ENCODE data around the gene PLRG1. TPM values are rescaled to one million over a fixed set of nuclear protein-coding genes. Genes with fewer than 3 reads are reported as not detected.

Gene PLRG1
- total RNA-seq, 1 experiment from 2014 or later = 121 TPM

DNA sequence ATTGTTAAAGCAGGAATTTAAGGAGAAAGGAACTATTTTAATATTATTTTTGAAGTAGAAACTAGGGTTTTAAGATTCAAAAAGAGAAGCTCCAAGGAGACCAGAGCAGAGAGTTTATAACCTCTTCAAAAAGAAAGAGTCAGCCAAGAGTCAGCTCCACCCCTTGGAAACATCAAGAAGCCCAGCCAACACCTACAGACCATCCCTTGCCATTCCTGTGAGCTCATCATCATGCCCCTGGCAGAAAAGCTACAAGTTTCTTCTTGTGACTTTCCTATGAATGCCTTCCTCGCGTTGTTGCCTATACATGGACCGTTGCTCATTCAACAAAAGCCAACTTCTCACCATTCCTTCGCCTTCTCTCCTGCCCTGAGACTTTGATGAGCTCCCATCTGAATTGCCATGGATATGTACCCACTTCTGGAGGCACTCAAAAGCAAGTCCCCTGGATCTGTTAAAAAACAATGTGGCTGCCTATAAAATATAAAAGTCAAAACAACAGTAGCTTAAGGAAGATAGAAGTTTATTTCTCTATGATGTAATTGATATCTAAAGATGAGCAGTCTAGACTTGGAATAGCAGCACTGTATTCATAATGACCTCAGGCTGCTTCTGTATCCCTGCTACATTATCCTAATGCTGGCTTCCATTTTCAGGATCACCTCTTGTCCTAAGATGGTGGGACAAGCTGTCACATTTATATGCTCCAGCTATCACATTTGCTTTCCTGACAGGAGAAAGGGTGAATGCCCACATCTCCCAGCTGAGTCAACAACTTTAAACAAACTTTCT, 20.3 kb downstream of the PLRG1 start:
- no peak for DNase-seq (ENCODE audit: low spot score)
- in situ Hi-C loops (cut with HindIII; ENCODE audit: low sequenced_read_pairs) = no loop called here

DNA sequence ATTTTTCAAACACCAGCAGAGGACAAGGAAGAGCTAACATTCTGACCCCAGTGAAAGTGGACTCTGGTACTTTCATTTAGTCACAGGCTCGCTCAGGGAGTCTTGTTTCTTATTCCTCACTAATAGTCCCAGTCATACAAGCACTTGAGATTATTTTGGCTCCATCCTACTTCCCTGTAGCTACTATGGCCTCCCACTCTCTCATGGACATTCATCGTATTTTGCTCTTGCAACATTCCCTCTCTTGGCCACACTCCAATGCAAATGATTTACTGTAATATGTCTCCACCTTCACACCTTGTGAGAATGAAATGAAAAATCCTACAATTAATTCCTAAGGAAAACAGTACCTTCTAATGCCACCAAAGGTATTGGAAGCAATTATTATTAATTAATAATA, 21.3 kb downstream of the PLRG1 start:
- in situ Hi-C loops (cut with HindIII; ENCODE audit: low sequenced_read_pairs) = no loop called here
- no peak for DNase-seq (ENCODE audit: low spot score)

DNA sequence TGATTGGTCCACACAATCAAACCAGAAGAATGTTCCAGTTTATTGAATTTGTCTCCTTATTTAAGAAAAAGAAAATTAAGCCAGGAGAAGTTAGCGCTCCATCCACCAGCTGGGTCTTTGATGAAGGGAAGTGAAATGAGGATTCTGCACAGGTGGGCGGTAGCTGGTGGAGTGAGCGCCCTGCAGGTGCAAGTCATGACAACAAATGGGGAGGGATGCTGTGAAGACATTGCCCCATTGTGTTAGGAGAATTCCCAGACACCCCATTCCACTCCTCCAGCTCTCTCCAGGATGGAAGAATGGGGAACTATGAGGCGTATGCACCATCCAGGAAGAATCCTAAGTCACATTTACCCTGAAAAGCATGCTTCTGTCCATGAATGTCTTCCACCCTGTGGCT, 22.9 kb downstream of the PLRG1 start:
- DNase-seq (ENCODE audit: low spot score) = no peak
- in situ Hi-C loops (cut with HindIII; ENCODE audit: low sequenced_read_pairs) = no loop called here

DNA sequence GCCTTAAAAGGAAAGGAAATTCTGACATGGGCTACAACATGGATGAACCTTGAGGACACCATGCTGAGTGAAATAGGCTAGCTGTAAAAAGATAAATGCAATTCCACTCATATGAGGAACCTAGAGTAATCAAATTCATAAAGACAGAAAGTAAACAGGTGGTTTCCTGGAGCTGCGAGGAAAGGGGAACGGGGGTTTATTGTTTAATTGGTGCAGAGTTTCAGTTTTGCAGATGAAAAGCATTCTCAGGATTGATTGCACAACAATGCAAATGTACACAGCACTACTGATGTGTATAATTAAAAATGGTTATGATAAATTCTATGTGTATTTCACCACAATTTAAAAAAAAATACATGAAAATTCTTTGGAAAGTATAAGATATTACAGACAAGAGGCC, 24.0 kb downstream of the PLRG1 start:
- DNase-seq (ENCODE audit: low spot score) = no peak
- in situ Hi-C loops (cut with HindIII; ENCODE audit: low sequenced_read_pairs) = no loop called here

DNA sequence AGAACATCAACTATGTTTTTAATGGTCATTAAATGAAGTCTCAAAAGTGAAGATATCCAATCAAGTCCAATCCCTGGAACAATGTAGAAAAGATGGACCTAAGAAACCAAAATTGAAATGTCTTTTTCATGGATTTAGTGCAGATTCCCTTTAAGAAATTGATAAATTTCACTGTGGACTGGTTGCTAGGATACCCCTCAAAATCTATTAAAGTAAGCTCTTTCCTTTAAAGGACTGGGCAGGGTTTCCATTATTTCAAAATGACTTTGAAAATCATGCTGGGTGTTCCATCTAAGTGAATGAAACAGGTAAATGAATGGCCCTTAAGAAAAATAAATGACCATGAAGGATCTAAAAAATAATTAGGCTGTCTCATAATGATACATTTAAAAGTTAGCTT, 28.6 kb downstream of the PLRG1 start:
- DNase-seq (ENCODE audit: low spot score) = no peak
- in situ Hi-C loops (cut with HindIII; ENCODE audit: low sequenced_read_pairs) = no loop called here

DNA sequence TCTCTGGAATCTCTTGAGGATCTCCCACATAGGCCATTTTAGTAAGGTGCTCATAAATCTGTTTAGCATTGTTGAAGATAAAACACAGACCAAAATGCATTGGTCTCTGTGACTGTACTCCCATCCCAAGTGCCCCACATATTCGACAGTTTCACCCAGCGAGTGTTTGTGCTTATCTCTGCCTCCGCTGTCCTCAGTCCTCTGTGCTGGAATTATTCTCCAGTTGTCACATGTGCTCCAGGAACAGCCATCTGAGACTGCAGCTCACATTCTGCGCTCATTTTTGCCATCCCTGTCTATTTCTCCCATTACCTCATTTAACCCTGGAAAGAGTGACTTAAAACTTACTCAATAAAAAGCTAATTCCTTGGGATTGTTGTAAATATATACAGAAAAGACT, 31.0 kb downstream of the PLRG1 start:
- in situ Hi-C loops (cut with HindIII; ENCODE audit: low sequenced_read_pairs) = no loop called here
- no peak for DNase-seq (ENCODE audit: low spot score)

DNA sequence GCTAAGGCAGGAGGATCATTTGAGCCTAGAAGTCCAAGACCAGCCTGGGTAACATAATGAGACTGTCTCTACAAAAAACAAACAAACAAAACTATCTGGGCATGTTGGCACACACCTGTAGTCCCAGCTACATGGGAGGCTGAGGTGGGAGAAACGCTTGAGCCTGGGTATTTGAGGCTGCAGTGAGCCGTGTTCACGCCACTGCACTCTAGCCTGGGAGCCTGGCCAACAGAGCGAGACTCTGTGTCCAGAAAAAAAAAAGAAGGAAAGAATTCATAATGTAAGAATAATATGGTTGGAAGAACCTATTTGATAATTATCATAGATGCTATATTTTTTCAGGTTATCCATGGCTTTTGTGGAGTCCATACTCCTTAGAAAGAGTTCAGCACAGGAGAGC, 32.6 kb downstream of the PLRG1 start:
- in situ Hi-C loops (cut with HindIII; ENCODE audit: low sequenced_read_pairs) = no loop called here
- no peak for DNase-seq (ENCODE audit: low spot score)

DNA sequence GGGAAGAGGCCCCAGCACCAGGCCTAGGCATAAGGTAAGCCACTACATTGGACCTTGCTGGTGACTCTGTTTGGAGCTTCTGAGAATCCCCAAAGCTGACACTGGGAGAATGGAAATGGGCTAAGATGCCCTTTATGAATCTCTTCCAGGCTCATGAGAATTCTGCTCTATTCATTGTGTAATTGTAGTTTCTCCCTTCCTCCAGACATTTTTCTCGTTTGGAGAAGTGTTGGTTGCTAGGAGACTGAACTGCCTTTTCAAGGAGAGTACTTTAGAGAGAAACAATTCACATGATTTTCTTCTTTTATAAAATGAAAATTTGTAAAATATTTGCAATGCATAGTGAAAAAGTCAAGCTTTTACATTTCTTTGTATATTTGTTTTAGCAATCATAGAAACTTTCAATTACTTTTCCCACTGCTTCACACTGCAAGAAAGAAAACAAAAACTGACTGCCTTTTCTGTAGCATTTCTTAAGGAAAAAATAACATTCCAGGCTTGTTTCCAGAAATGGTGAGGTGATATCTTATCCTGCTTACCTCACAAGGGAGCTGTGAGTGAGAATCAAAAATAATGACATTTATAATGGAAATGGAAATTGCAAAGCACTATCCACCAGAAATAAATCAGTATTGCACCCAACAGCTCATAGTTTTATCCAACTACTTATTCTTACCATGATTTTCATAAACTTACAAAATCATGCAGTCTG, 33.7 kb downstream of the PLRG1 start:
- in situ Hi-C loops (cut with HindIII; ENCODE audit: low sequenced_read_pairs) = no loop called here
- no peak for DNase-seq (ENCODE audit: low spot score)

DNA sequence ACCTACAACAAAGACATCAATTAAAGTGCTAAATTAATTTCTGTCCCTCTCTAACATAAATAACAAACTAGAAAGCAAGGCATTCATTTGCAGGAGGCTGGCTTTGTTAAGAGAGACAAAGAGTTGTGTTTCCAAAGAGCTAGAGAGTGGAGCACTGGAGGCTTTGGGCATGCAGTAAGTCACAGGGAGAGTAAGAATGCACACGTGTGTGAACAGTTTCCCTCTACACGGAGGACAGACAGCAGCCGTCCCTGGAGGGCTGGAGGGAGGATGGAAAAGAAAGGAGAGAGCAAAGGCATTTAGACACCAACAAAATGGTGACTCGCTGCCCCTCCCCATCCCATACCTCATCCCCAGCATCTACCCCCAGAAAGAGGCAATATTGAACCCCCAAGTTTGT, 38.2 kb downstream of the PLRG1 start:
- in situ Hi-C loops (cut with HindIII; ENCODE audit: low sequenced_read_pairs) = no loop called here
- no peak for DNase-seq (ENCODE audit: low spot score)

DNA sequence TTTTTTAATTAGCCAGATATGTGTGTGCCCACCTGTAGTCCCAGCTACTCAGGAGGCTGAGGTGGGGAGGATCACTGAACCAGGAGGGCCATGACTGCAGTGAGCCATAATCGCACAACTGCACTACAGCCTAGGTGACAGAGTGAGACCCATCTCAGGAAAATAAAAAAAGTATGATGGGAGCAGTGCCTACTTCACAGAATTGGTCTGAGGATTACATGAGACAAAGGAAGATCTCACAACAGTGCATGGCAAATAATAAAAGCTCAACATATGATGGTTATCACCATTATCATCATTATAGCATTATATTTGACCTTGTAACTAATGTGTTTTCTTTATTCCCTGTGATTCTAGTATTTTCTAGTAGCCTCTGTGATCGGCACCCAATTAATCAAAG, 38.7 kb downstream of the PLRG1 start:
- in situ Hi-C loops (cut with HindIII; ENCODE audit: low sequenced_read_pairs) = no loop called here
- no peak for DNase-seq (ENCODE audit: low spot score)

DNA sequence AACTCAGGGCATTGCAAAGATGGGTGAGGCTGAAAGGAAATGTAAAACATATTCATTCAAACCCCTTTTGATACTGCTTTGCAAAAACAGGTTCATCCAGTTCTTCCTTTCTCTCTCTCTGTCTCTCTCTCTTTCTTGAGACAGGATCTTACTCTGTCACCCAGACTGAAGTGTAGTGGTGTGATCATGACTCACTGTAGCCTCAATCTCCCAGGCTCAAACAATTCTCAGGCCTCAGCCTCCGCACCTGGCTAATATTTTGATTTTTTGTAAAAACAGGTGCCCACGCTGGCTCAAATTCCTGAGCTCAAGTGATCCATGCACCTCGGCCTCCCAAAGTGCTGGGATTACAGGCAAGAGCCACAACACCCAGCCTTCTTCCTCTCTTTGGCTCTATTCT, 43.0 kb downstream of the PLRG1 start:
- in situ Hi-C loops (cut with HindIII; ENCODE audit: low sequenced_read_pairs) = no loop called here
- no peak for DNase-seq (ENCODE audit: low spot score)

DNA sequence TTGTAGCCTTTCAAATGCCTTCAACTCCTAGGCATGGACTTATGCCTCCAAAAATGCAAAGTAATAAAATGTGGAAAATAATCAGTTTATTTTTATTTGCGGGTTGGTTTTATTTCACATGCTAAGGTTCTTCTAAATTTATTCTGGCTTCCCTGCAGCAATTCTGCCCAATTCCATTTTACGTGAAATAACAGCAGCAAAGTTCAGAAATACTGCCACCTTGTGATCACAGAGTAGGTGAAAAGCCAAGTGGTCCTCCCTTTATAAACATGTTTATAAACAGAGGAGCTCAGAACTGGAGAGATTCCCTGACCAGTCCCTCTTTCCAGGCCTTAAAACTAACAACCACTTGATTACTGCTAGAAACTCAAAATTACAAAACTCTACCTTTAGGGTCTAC, 43.9 kb downstream of the PLRG1 start:
- peak; percentile 53 for DNase-seq (ENCODE audit: low spot score)
- in situ Hi-C loops (cut with HindIII; ENCODE audit: low sequenced_read_pairs) = no loop called here

DNA sequence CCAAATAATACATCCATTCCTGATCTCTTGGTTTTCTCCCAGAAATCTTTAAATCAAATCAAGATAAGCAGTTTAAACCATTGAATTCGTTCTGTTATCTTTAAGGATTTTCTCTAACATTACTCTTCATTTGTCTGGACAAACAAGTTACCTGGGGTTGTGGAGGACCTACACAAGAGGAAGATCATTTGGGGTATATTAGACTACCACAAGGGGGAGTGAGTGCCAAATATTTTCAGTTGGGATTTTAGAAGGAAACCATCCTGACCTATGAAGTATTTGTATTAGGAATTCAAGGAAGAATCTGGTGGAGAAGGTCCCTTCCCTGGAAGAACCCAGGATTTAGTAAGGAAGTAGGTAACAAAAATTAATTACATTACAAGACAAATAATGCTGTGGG, 46.6 kb downstream of the PLRG1 start:
- in situ Hi-C loops (cut with HindIII; ENCODE audit: low sequenced_read_pairs) = no loop called here
- peak; percentile 12 for DNase-seq (ENCODE audit: low spot score)

DNA sequence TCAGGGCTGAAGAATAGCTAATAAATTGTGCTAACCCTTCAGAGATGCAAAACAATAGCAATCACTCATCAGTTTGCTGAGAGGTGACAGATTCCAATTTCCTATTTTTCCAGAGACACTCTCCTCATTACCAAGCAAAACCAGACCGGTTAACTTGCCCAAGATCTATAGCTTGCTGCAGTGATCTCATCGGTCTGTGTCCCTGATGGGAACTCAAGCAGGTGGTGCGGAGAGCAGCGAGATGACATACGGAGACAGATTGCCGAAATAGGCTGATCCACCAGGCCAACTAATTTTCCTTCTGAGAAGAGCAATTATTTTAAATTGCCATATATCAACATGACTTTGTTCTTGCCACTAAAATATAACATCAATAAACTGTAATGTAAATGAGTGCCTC, 48.1 kb downstream of the PLRG1 start:
- in situ Hi-C loops (cut with HindIII; ENCODE audit: low sequenced_read_pairs) = no loop called here
- DNase-seq (ENCODE audit: low spot score) = no peak

DNA sequence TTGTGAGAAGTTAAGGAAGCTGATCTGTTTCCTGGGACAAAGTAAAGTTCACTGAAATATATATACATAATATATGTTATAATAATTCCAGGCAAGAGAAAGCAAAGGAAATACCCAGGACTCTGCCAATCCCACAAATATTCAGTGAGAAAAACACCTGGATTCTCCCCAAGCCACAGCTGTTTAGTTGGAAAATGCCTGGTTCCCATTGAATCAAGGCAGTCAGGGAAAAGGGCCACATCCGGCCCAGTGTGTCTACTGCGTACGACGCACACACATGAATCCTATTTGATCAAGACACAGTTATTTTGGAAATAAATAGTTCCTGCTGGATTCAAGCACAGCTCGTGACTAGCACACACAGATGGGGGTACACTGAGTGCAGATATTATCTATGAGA, 52.3 kb downstream of the PLRG1 start:
- DNase-seq (ENCODE audit: low spot score) = no peak
- in situ Hi-C loops (cut with HindIII; ENCODE audit: low sequenced_read_pairs) = no loop called here

DNA sequence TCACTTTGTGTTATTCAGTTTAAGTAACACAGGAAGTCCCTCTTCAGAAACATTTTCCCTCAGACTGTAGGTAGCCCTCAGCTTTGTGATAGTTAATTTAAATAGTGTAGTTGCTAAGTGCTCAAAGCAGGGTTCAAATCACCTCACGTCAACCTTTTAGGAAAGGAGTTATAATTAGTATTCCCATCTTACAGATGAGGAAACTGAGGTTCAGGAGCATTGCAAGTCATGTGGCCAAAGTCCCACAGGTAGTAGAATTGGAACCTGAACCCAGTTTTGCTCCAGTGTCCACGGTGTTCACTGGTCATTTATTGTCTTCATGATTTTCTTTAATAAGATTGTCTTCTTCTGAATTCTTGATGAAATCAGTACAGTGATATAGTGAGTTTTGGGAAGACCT, 54.3 kb downstream of the PLRG1 start:
- in situ Hi-C loops (cut with HindIII; ENCODE audit: low sequenced_read_pairs) = no loop called here
- no peak for DNase-seq (ENCODE audit: low spot score)

DNA sequence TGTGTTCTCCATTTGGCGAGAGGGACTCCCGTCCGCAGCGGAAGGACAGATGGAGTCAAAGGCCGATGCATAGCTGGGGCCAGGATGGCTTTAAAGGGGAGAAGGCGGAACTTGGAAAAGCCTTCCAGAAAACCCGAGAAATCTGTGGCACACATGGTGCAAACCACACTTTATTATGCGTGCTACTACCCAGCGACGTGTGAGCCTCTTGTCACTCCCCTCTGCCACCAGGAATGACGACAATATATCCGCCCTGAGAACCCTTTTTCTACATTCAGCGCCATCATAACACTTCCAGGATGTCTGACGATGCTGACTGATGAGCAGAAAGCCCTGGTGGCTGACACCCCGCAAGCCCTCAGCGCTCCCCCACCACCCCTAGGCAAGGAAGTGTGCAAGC, 57.9 kb downstream of the PLRG1 start:
- in situ Hi-C loops (cut with HindIII; ENCODE audit: low sequenced_read_pairs) = no loop called here
- no peak for DNase-seq (ENCODE audit: low spot score)

DNA sequence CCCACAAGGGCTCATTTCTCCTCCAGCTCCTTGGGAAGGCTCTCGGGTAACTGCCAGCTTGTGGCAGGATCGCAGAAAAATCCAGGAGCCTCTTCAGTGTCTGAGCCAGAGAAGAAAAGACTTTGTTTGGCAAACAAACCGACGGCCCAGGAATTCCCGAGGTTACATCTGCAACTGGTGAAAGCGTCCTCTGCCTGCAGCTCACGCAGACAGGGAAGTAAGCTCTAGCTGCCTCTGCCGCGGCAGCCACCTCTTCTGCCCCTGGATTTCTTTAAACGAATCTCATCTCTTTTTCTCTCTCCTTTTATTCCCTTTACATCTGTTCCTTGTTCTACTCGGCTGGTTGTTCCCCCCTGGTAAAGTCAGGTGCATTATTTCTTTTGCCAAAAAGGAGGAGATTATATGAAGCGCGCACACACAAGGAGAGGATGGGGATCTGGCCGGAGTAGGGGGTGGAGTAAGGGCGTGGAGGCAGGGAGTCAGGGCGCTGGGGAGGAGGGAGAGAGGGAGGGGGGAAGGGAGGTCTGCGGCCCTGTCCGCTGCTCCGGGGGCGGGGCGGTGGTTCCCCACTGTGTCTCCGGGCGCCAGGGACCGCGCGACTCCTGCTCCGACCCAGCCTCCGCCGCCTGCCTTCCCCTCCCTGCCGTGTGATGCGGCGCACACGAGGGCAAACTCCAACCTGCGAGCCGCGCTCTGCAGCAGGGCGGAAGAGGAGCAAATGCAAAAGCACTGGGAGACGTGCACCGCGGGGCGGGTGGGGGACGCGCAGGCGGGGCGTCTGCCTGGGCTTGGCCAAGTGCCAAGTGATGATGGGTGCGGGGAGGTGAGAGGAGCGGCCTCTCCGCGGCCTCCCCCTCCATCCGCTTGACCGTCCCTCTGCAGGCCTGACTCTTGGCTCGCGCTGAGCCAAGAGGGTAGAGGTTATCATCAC, 58.6 kb downstream of the PLRG1 start, which contains the start of gene DCHS2:
TSS of gene DCHS2 (minus strand) at position 459 of the 931 bp plus-strand sequence. CDS start at position 15, 444 bp downstream.
- in situ Hi-C loops (cut with HindIII; ENCODE audit: low sequenced_read_pairs) = no loop called here
- DNase-seq (ENCODE audit: low spot score) = no peak

DNA sequence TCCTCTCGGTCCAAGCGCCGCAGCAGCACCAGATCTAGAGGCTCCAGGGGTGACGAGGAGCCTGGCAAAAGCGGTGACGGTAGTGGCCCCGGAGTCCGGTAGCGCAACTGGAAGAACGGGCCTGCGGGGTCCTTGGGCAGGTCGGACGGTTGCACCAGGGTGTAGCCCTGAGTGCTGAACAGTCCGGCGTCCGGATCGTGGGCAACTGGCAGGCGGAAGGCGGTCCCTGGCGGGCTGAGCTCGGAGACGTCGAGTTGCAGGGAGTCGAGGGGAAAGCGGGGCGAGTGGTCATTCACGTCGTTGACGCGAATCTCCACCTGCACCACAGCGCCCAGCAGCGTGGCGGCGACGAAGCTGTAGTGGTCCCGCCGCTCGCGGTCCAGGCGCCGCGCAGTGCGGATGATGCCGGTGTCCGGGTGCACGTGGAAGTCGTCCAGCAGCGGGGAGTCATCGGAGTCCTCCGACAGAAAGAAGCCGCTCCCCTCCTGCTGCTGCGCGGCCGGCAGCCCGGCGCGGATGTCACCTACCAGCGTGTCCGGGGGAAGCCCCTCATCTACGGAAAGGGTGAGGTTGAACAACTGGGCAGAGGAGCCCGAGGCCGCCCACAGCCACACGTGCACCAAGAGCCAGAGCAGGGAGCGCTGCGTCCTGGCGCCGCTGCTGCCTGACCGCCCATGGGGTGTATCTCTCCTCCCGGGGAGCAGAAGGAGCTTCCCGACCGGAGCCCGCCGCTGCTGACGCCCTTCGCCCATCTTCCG, 59.4 kb downstream of the PLRG1 start:
- DNase-seq (ENCODE audit: low spot score) = no peak
- in situ Hi-C loops (cut with HindIII; ENCODE audit: low sequenced_read_pairs) = no loop called here
